ENCODE measurements around the gene DIP2C.
A peak's percentile ranks its signal among the peaks of the same experiment; 100 is the strongest.
"Not testable (repeated sequence)": the region's sequence is repeated elsewhere in the genome, so short reads cannot be mapped to it uniquely, and the experiment has no call there.

DIP2C gene

GRCh38 chr10:480928-481552 is 208.4 kb downstream of the DIP2C start:
- CTCF ChIA-PET: no interaction called here
- Mint-ChIP-seq H3K27me3 (peaks cover 8% of the 10 kb centered on the region), H3K27ac (no peak overlapping the region), H3K9me3 (peaks cover 11% of the 10 kb centered on the region), H3K4me3 (no peak overlapping the region), H3K36me3 (peaks cover 7% of the 10 kb centered on the region), H3K4me1 (peaks cover 17% of the 10 kb centered on the region)
- DNase-seq: no peak

GRCh38 chr10:480498-480927 is 209.0 kb downstream of the DIP2C start:
- Mint-ChIP-seq H3K27me3 (peaks cover 12% of the 10 kb centered on the region), H3K4me1 (peaks cover 13% of the 10 kb centered on the region), H3K27ac (no peak overlapping the region), H3K9me3 (peaks cover 14% of the 10 kb centered on the region), H3K4me3 (no peak overlapping the region), H3K36me3 (peaks cover 7% of the 10 kb centered on the region)
- DNase-seq: no peak
- CTCF ChIA-PET: no interaction called here

- H3K4me3 Mint-ChIP-seq, CTCF ChIA-PET, H3K4me1 Mint-ChIP-seq, H3K36me3 Mint-ChIP-seq, H3K27ac Mint-ChIP-seq, DNase-seq: not testable (repeated sequence)
- Mint-ChIP-seq H3K27me3 (peaks cover 12% of the 10 kb centered on the region), H3K9me3 (peaks cover 14% of the 10 kb centered on the region)
Measured at GRCh38 chr10:479706-480497, 209.6 kb downstream of the DIP2C start.

GRCh38 chr10:478471-479245 is 210.8 kb downstream of the DIP2C start:
- Mint-ChIP-seq H3K9me3 (peaks cover 14% of the 10 kb centered on the region), H3K4me3 (no peak overlapping the region), H3K27me3 (peaks cover 16% of the 10 kb centered on the region), H3K27ac (no peak overlapping the region), H3K36me3 (peaks cover 7% of the 10 kb centered on the region), H3K4me1 (peaks cover 4% of the 10 kb centered on the region)
- CTCF ChIA-PET: no interaction called here
- DNase-seq: no peak

GRCh38 chr10:477620-478019 is 211.8 kb downstream of the DIP2C start:
- no peak overlapping the region for H3K27ac Mint-ChIP-seq
- H3K27me3 Mint-ChIP-seq: peaks cover 16% of the 10 kb centered on the region
- DNase-seq: no peak
- H3K4me1 Mint-ChIP-seq: peaks cover 3% of the 10 kb centered on the region
- no peak overlapping the region for H3K4me3 Mint-ChIP-seq
- H3K9me3 Mint-ChIP-seq: peaks cover 14% of the 10 kb centered on the region
- H3K36me3 Mint-ChIP-seq: peaks cover 7% of the 10 kb centered on the region
- CTCF ChIA-PET: no interaction called here

GRCh38 chr10:476455-476780 is 213.1 kb downstream of the DIP2C start:
- no peak overlapping the region for H3K4me3 Mint-ChIP-seq
- peaks cover 16% of the 10 kb centered on the region for H3K27me3 Mint-ChIP-seq
- CTCF ChIA-PET: no interaction called here
- H3K9me3 Mint-ChIP-seq: peaks cover 14% of the 10 kb centered on the region
- DNase-seq: no peak
- peaks cover 8% of the 10 kb centered on the region for H3K4me1 Mint-ChIP-seq
- no peak overlapping the region for H3K27ac Mint-ChIP-seq
- peaks cover 7% of the 10 kb centered on the region for H3K36me3 Mint-ChIP-seq

GRCh38 chr10:475709-476454 is 213.6 kb downstream of the DIP2C start:
- Mint-ChIP-seq H3K27me3 (peaks cover 18% of the 10 kb centered on the region), H3K27ac (no peak overlapping the region), H3K9me3 (peaks cover 14% of the 10 kb centered on the region), H3K4me1 (peaks cover 10% of the 10 kb centered on the region), H3K36me3 (peaks cover 7% of the 10 kb centered on the region), H3K4me3 (no peak overlapping the region)
- no peak for DNase-seq
- CTCF ChIA-PET: no interaction called here

GRCh38 chr10:474946-475345 is 214.5 kb downstream of the DIP2C start:
- peaks cover 22% of the 10 kb centered on the region for H3K27me3 Mint-ChIP-seq
- peaks cover 7% of the 10 kb centered on the region for H3K36me3 Mint-ChIP-seq
- peaks cover 14% of the 10 kb centered on the region for H3K9me3 Mint-ChIP-seq
- no peak for DNase-seq
- H3K4me1 Mint-ChIP-seq: peaks cover 19% of the 10 kb centered on the region
- CTCF ChIA-PET: no interaction called here
- H3K4me3 Mint-ChIP-seq: no peak overlapping the region
- no peak overlapping the region for H3K27ac Mint-ChIP-seq

GRCh38 chr10:474406-474805 is 215.1 kb downstream of the DIP2C start:
- H3K27ac Mint-ChIP-seq: no peak overlapping the region

GRCh38 chr10:472241-472910 is 217.1 kb downstream of the DIP2C start:
- Mint-ChIP-seq H3K36me3 (peaks cover 5% of the 10 kb centered on the region), H3K4me1 (peaks cover 29% of the 10 kb centered on the region), H3K27me3 (peaks cover 19% of the 10 kb centered on the region), H3K4me3 (no peak overlapping the region), H3K27ac (no peak overlapping the region), H3K9me3 (peaks cover 6% of the 10 kb centered on the region)
- DNase-seq: no peak
- CTCF ChIA-PET: interaction anchor here (0.9 kb wide), 1 partner anchor 12 kb away, joined by 3 read pairs; no protein-coding TSS in a partner anchor

More at GRCh38 chr10:474406-474805, 215.1 kb downstream of the DIP2C start:
- DNase-seq: no peak
- Mint-ChIP-seq H3K4me1 (peaks cover 25% of the 10 kb centered on the region), H3K36me3 (peaks cover 7% of the 10 kb centered on the region), H3K4me3 (no peak overlapping the region), H3K9me3 (peaks cover 14% of the 10 kb centered on the region), H3K27me3 (peaks cover 22% of the 10 kb centered on the region)
- CTCF ChIA-PET: no interaction called here

GRCh38 chr10:470339-471003 is 219.0 kb downstream of the DIP2C start:
- peaks cover 26% of the 10 kb centered on the region for H3K4me1 Mint-ChIP-seq

GRCh38 chr10:469947-470338 is 219.5 kb downstream of the DIP2C start:
- DNase-seq: no peak
- Mint-ChIP-seq H3K4me1 (peaks cover 26% of the 10 kb centered on the region), H3K36me3 (peaks cover 3% of the 10 kb centered on the region), H3K27ac (peak overlapping the region; percentile 79), H3K27me3 (peaks cover 10% of the 10 kb centered on the region), H3K9me3 (no peaks in the 10 kb centered on the region), H3K4me3 (no peak overlapping the region)
- CTCF ChIA-PET: no interaction called here

More at GRCh38 chr10:470339-471003, 219.0 kb downstream of the DIP2C start:
- peak; percentile 69 for DNase-seq
- H3K36me3 Mint-ChIP-seq: peaks cover 3% of the 10 kb centered on the region
- no peaks in the 10 kb centered on the region for H3K9me3 Mint-ChIP-seq
- H3K27ac Mint-ChIP-seq: peak overlapping the region; percentile 79
- peaks cover 10% of the 10 kb centered on the region for H3K27me3 Mint-ChIP-seq
- CTCF ChIA-PET: no interaction called here
- H3K4me3 Mint-ChIP-seq: peak overlapping the region; percentile 36

GRCh38 chr10:459743-460142 is 229.7 kb downstream of the DIP2C start:
- Mint-ChIP-seq H3K4me1 (peaks cover 7% of the 10 kb centered on the region), H3K27me3 (peaks cover 27% of the 10 kb centered on the region), H3K4me3 (no peak overlapping the region), H3K9me3 (peaks cover 5% of the 10 kb centered on the region), H3K36me3 (peaks cover 2% of the 10 kb centered on the region), H3K27ac (no peak overlapping the region)
- DNase-seq: no peak
- CTCF ChIA-PET: no interaction called here

Data from activated naive CD4-positive, alpha-beta T cell treated with anti-CD3 and anti-CD28 coated beads, Interleukin-2, amount 10 ng/mL, durations not matched to agents 7 days and 5 days (primary cell).